Smooth muscle cell of the brain vasculature (primary cell): ENCODE measurements around the gene THSD7B.
"Not testable (repeated sequence)": the region's sequence is repeated elsewhere in the genome, so short reads cannot be mapped to it uniquely, and the experiment has no call there.

Source experiments
- DNase-seq: peaks from one replicate; pipeline ENCODE4 v3.0.0-alpha.2; 2012; ENCODE audit warnings: low read depth, low spot score

THSD7B gene

DNA sequence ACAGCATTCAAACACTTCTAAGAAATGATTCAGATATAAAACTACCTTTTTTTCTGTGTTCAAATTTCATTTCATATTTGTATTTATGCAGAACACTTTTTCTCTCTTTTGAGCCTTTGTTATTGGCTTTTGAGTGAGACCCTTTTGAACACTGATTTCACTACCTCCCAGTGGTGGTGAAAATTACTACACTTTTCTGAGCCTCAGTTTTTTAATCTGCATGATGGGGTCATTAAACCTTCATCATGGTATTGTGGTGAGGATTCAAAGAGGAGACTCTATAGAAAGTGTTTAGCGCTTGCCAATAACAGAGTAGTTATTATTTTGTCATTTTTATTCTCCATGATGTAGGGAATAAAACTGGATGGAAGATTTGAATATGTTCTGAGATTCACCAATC is 169.8 kb downstream of the THSD7B start:
- DNase-seq, result no peak

DNA sequence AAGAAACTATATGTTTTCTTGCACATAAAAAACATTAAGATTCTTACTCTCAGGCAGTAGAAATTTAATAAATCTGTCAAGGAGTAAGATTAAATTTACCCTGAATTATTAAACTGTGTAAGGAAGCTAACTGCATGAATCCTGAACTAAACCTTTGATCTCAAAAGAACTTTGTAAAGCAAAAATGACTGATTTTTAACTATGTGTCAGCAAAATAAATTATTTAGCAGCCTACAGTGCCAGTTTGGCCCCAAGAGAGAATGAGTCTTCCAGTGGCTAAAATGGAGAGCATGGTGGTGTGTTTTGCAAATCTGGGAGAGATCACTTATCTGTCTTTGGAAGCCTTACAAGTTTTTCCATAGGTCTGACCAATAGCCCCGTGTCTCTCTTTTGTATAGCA is 190.7 kb downstream of the THSD7B start:
- DNase-seq, result no peak

DNA sequence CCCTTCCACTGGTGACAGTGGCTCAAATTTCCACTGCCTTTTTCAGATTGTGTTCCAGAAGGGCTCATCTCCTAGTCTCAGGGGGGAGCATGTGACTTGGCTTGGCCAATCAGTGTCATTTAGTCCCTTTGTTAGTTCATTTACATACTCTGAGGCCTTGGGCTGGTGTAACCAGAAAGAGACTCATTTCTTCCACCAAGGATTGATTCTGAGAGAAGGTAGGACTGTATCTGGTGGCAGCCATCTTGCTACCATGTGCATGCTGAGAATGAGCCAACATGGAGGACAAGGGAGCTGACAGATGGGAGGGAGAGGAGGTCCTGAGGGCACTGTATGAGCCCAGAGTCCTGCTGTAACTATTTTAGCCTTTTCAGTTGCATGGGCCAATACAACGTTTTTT is 191.7 kb downstream of the THSD7B start:
- DNase-seq, result no peak

DNA sequence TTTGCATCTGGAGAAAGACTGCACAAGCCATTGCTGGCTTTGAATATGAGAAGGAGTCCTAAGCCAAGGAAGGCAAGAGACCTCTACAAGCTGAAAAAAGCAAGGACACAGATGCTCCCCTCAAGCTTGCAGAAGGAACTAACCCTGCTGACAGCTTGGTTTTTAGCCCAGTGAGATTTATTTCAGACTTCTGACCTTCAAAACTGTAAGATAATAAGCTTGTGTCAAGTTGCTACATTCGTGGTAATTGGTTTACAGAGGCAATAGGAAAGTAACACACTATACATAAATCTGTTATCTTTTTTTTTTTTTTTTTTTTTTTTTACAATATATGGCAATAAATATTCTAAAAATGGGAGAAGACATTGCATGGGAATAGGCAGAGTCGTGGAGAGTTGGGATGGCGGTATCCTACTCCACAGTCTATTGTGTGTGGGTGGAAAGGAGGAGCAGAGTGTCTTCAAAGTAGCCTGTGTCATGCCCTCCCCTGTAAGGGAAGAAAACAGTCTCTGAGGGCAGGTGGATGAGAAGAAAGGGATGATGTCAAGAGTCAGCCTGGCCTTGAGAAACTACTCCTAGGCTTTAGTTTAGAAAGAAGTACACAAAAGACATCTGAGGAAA is 196.9 kb downstream of the THSD7B start:
- no peak for DNase-seq

DNA sequence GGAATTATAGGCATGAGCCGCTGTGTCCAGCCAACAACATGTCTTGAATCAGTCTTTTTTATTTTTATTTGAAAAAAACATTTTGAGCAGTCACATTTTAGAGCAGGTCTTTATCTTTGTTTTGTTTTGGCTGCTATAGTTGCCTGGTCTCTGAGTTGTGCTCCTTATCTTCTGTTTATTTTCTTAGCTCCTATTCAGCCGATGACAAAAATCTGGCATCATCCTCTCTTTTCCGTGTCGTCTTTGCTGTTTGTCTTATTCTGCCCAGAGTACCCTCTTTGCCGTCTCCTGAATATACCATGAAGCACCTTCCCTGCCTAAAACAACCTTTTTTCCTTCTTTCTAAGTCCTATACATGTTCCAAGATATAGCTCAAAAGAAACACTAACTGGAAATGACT is 201.1 kb downstream of the THSD7B start:
- no peak for DNase-seq

DNA sequence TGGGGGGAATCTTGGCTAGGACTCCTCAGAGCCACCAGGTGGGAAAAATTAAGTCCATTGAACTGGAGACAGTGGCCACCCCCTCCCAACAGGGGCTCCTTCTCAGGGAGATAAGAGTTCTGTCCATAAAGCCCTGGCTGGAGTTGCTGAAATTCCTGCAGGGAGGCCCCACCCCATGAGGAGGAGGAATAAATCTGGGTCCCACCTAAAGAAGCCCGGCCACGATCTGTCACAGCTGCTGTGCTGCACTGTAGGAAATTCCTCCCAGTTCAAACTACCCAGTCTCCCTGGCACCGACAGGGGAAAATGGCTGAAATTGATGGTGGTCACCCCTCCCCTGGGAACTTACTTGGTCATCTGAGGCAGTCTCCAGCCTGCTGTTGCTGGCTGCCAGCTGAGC is 215.0 kb downstream of the THSD7B start:
- DNase-seq, result no peak

DNA sequence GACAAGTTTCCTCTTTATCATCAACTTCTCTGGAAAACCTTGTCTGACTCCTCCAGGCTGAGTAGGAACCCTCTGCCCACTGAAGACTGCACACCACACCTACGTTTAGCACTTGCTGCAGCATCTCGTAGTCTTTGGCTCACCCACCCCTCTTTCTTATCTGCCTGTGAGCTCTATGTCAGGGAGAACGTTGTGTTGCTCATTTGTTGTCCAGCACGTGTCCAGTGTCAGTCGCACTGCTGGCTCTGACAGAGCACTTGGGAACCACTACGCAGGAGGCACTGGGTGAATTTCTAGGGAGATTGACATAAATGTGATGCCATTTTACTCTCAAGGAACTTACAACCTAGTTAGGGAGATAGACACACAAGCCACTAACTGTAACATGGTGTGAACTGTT is 216.3 kb downstream of the THSD7B start:
- DNase-seq, result not testable (repeated sequence)

DNA sequence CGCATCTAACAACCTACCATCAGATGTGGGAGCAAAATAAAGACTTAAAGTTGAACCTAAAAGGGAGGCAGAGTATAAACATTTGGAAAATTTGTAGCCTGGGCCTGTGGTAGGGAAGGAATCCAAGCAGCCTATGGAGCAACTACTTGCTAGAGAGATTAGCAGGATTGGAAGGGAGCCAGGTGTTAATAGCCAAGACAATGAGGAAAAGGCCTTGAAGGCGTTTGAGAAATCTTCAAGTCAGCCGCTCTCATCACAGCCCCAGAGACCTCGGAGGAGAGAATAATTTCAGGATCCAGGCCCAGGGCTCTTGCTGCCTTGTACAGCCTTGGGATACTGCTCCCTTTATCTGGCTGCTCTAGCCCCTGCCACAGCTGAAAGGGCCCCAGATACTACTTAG is 219.7 kb downstream of the THSD7B start:
- DNase-seq, result no peak

DNA sequence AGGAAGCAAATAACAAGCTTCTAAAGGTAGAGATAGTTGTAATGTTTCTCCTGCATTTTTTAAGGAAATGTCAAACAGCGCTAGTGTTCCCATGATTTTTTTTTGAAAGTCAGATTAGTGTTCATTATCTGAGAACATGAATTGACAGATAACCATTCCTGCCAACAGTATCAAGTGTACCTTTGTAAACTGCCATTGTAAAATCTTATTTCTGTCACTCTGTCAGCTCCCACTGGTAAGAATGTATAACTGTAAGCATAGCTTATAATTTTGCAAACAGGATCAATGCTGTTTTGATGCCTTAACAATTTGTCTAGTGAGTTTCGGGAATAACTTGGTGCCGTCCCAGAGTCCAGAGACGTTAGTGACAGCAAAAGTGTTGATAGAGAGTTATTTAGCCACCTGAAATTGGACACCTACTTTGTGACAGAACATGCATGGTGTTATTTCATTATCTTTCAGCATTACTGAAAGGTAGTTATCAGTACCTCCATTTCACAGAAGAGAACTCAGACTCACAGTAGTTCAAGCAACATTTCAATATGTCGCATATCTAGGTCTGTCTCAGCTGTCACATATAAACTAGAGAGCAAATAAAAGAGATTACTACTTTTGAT is 221.4 kb downstream of the THSD7B start:
- no peak for DNase-seq

DNA sequence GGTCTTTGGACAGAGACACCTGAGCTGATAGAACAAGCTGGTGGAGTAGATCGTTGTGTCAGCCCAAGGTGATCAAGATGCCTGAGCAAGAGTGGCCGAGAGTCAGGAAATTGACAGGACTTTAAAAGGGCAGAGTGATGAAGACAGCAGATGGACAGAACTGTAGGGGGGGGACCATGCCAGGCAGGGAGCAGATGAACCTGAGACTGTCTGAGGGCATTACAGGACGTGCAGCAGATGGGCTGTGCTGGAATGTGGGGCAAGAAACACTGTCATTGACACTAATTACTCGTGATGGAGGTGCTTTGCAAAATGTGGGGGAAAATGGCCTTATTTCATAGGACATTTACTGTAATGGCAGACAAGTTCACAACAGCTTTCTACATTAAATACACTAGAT is 225.0 kb downstream of the THSD7B start:
- no peak for DNase-seq

DNA sequence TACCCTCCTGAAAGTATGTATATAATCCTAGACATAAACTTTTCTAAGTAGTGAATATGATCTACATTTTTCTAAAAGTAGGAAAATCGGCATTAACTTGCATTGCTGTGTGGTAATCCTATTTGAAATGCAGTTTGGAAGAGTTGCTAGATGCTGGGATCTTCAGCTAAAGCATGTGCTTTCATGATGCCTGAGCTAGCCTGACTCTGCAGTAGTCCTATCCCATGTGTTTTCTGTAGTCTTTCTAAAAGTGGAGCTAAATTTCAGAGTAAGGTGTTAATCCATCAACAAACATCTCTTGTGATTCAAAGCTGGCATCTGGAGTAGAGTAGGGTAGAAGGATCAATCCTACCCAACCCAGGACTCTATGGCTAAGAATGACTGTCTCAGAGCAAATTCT is 229.4 kb downstream of the THSD7B start:
- no peak for DNase-seq

DNA sequence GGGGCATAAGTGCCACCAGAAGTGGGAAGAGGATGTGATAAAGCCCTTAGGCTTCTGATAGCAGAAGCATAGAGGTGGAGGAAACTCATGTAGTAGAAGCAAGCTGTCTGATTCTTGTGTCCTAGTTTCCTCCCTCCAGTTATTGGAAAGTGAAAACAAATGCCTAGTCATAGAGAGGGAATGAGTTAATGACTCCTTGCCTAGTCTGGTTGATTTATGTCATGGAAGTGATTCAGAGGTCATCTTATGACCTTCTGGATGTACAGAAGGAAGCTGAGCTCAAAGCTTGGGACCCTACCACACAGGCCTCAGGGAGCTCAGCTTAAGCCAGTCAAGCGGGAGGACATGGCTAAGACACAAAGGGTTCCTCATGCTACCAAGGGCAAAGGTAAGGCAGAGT is 232.2 kb downstream of the THSD7B start:
- DNase-seq, result no peak

DNA sequence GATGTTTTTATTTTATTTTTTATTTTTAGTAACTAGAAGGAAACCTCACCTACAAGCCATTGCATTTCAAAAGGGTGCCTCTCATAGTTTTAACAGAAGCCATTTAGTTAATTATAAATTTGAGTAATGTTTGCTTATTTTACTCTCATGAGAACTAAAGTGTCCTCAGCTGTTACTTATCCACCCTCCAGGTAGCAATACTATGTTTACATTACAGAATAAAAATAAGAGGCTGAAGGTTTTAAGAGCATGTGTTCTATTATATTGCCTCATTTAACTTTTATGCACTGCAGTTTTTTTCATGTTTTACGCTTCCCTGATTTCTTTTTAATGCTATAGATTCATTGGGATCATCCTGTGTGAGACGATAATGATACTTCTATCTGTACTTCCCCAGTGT is 235.5 kb downstream of the THSD7B start:
- no peak for DNase-seq

DNA sequence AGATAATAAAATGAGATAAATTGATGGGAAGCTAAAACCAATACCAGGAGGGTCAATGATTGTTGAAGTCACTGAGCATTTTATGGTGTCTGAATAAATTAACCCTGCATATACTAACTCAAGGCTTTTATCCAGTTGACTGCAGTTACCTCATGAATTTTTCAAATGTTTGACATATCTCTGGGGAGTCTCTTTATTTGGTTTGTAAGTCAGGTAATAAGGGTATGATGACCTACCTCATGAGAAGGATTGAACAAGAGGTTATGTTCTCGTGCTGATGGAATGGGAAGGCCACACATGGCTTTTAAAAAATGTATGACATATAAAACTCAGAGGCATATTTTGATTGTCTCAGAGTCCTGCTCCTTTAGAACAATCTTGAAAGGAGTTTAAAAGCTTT is 237.6 kb downstream of the THSD7B start:
- no peak for DNase-seq

DNA sequence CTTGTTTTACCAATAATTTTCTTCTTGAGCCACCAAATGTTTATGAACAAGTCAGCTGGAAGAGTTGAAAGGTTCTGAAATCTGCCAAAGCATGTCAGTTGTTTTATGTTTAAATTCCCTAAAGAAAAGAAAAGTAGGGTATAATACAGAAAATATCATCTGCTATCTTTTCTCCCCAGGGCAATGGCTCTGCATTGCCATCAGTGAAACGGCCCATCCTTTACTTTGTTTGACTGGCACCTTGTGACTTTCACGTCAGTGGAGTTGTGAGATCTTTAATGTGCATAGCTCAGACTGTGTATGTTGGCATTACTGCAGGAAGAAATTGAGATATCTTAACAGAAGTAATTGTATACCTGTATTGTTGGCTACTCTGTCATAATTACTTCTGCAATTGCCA is 239.9 kb downstream of the THSD7B start:
- no peak for DNase-seq

DNA sequence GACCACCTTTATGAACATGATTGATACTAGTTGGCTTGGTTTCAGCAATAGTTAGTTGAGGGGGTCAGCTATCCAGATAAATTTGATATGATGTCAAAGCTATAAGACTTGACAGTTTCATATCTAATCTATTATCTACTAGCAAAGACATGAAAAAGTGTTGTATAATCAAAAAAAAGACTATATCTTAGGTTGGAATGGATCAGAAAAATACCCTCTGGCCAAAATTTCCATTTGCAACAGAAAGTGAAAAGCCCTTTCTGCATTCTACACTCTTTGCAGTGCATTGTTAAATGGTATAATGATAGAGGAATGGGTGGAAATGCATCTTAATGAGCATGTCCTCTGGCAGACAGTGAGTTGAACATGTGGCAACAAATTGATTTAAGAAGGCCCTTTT is 242.6 kb downstream of the THSD7B start:
- no peak for DNase-seq

DNA sequence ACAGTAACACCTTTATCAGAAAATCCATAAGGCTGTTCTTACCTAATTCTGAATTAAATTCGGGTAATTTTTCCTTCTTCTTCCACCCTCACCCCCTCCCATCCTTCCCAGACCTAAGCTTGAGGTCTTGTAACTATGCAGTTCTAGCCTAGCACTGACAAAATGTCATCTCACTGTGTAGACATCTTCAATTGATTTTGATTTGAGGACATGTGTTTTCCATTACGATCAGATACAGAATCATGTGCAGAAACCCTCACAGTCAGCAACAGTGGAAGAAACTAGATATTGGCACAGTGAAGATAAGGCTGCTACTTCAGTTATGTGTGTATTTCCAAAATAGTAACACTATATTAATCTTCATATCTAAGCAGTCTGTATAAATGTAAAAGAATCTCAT is 244.6 kb downstream of the THSD7B start:
- DNase-seq, result no peak

DNA sequence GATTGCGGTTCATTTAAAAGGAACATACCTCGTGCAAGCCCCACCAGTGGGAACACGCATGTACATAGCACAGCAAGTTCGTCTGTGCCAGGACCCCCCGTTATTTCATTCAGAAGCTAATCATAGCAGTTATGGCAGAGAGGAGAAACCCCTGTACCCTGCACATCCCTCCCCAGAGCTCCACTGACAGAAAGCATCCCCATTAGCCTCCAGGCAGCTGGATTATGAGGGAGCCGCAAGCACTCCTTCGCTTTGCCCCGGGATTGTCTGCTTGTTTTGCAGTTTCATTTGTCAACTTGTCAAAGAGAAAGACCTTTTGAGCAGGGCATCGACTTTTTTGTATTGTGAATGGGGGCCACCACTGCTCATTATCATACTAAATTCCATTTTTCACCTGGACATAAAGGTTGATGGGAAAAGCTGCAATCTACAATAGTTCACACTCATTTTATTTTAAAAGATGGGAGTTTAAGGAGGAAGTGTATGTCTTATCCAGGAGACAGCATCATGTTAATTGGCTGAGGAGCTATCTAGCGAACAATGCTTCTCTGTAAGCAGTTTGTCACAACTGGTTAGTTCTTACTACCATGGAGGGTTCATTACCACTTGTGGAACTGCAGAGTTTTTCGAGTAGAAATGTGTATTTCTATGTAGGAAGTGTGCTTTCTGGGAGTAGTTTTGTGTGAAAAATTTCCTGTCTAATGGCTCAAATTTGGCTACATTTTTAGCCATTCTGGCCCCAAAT is 255.3 kb downstream of the THSD7B start:
- no peak for DNase-seq

DNA sequence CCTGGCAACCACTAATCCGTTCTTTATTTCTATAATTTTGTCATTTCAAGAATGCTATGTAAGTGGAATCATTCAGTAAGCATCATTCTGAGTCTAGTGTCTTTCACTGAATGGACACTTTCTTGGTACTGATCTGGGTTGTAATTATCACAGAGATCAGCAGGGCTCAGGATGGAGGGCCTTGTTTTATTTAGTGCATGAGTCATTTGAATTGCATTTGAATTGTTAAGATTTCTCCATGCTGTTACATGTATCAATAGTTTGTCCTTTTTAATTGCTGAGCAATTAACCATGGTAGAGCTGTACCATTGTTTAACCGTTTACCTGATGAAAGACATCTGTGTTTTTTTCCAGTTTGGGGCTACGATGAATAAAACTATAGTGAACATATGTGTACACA is 256.4 kb downstream of the THSD7B start:
- DNase-seq, result no peak

DNA sequence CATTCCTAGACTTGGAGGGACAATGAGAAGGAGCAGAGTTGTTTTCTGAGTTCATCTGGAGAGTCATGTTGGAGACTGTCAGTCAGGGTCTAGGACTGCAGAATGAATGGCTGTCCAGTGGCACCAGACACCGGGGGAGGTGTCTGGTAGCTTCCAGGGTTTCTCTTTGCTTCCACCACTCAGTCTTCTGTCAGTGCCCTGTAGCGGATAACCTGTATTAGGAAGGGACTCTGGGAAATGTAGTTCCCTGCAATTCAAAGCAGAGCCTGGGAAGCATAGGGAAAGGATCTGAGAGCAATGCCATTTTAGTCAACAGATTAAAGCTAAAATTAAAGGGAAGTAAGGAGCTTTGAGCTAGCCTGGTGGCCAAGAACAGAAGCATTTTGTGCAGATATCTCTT is 257.9 kb downstream of the THSD7B start:
- DNase-seq, result no peak

DNA sequence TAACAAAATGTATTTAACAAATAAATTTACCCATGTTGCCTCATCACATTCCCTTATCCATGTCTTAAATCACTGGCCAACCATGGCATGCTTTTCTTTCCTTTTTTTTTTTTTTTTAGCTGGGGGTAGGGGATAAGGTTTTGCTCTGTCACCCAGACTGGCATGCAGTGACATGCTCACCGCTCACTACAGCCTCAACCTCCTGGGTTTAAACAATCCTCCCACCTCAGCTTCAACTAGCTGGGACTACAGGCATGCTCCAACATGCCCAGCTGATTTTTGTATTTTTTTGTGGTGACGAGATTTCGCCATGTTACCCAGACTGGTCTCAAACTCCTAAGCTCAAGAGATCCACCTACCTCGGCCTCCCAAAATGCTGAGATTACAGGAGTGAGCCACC is 266.4 kb downstream of the THSD7B start:
- DNase-seq, result no peak

DNA sequence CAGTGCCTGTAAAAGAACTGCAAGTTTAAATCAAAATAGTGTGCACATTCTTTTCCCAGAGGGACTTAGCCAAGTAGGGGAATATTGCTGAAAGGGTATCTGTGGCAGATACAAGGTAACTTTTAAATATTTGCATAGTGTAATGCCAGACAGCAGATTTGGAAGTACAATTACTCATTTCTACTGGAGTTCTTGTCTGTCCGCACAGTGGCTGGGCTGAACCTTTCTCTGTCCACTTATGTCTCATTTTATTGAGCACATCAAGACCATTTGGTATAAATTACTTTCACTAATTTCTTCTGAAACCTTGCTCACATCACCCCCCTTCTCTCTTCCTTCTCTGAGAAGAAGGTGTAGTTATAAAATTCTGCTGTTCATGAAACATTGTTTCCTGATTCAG is 271.3 kb downstream of the THSD7B start:
- DNase-seq, result no peak

DNA sequence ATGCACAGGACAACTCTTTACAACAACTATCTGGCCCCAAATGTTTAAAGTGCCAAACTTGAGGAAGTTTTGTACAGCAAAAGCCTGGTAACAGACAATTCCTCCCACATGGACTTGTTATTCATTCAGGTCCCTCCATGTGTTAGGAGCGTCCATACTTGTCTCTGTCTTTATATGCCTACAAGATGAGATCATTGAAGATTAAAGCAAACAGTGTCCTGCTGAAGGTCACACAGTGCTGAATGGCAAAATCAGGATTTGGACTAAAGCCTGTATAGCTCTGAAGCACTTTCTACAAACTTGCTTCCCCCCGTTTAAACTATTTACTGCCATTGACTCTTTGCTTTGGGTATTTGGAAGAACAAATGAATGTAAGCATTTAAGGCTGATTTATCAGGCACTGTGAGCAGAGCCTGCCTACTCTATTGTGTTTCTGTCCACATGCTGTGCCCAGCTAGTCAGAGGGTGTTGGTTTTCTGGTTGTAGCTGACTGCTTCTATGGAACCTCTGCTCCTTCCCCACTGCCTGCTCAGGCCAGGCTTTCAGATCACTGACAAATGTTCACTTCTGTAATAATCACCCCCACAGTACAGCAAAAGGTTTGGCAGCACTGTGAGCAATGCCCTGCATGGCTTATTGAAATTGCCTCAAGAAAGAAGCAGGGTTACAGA is 274.3 kb downstream of the THSD7B start:
- no peak for DNase-seq
